ENCODE data around the gene DPYD.

DPYD gene

DNA sequence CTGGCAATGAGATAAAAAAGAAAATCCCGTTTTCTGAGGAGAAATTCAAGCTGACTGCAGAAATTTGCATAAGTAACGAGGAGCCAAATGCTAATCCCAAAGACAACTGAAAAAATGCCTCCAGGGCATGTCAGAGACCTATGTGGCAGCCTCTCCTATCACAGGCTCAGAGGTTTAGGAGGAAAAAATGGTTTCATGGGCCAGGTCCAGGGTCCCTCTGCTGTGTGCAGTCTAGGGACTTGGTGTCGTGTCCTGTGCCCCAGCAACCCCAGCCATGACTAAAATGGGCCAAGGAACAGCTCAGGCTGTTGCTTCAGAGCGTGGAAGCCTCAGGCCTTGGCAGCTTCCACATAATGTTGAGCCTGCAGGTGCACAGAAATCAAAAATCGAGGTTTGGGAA lies 456.5 kb downstream of the DPYD start:
- in situ Hi-C loops (cut with MboI; ENCODE audit: low sequenced_read_pairs) = no loop called here

DNA sequence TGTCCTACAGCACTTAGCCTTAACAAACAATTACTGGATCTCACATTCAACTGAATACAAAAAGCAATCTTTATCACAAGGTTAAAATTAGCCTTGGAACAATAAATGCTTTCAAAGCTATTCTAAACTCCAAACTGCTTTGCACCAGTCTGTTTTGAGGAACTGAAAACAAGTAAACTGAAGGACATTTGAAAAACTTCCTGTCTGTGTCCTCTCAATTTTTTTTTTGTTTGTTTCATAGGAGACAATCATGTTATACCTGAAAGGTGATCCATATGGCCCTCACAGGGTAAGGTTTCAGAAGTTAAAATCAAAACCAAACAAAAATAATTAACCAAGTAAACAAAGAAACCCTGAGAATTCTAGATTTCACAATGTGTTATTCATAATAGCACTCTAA lies 459.1 kb downstream of the DPYD start:
- in situ Hi-C loops (cut with MboI; ENCODE audit: low sequenced_read_pairs) = no loop called here

- in situ Hi-C loops (cut with MboI; ENCODE audit: low sequenced_read_pairs) = no loop called here
Measured at GRCh38 chr1:97457446-97458089, 463.3 kb downstream of the DPYD start.

GRCh38 chr1:97451944-97452343 lies 468.9 kb downstream of the DPYD start:
- in situ Hi-C loops (cut with MboI; ENCODE audit: low sequenced_read_pairs) = no loop called here

- in situ Hi-C loops (cut with MboI; ENCODE audit: low sequenced_read_pairs) = no loop called here
Measured at GRCh38 chr1:97451046-97451826, 469.6 kb downstream of the DPYD start.

- in situ Hi-C loops (cut with MboI; ENCODE audit: low sequenced_read_pairs) = no loop called here
Measured at GRCh38 chr1:97441966-97442365, 478.9 kb downstream of the DPYD start.

GRCh38 chr1:97433824-97434177 lies 487.0 kb downstream of the DPYD start:
- in situ Hi-C loops (cut with MboI; ENCODE audit: low sequenced_read_pairs) = no loop called here

DNA sequence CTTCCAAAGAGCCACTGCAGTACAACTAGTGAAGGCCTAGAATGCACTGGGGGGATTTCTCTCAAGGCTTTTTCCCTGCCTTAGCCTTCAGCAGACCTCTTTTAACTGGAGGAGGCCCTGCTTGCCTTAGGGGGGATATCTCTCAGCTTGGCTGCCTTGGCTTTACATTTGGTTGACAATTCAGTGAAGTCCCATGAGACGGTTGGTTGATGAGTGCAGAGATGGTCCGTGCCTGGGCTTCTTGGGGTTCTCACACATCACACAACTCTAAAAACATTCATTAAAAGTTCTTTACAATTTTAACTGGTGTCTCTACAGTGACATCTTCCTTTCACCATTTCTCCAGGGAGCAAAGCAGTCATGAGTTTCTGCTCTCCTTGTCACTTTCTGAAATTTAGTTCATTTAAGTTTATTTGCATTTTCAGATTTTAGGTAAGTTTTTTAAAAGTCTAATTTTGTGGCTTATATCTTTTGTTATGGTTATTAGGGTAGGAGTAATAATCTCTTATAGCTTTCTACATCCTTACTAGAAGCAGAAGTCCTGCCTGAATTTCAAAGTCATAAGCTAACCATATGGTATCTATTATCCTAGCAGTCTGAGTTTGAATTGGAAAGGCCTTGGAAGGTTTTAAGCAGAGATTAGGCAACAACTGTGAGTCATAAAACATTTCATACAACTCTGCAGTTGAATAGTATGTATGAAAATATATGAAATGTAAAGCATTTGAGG lies 487.6 kb downstream of the DPYD start:
- in situ Hi-C loops (cut with MboI; ENCODE audit: low sequenced_read_pairs) = no loop called here

GRCh38 chr1:97427371-97427770 lies 493.5 kb downstream of the DPYD start:
- in situ Hi-C loops (cut with MboI; ENCODE audit: low sequenced_read_pairs) = no loop called here

DNA sequence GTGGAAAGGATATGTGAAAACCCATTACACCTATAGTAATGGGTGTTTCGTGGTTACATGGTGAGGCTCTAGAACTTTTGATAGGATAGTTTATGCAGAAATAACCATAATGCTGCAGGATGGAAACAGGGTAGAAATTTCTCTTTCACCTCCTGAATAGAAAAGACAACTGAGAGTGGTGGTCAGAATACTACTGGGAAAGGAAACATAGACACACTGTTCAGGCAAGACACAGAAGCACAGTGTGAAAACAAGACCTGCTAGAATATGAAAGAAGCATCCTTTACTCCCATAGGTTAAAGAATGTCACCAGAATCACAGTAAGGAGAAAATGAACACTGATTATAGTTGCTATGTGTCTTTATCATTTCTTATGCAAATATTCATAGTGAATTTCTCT lies 496.6 kb downstream of the DPYD start:
- in situ Hi-C loops (cut with MboI; ENCODE audit: low sequenced_read_pairs) = no loop called here

DNA sequence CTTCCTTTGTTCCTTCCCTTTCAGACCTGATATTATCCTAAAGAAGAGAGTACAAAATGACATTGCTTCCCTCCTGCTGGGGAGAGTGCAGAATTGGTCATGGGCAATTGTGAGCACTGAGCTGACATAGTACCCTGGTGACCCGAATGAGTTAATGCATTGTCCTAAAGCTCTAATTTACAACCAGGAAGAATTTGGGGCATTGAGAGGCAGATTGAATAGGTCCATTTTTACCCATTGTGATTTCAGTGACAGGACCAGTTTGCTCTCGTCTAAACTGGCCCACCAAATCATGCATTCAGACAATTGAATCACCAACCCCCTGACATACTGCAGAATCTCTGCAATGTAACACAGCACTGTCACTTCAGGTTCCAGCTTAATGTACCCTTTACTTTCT lies 497.4 kb downstream of the DPYD start:
- in situ Hi-C loops (cut with MboI; ENCODE audit: low sequenced_read_pairs) = no loop called here

- in situ Hi-C loops (cut with MboI; ENCODE audit: low sequenced_read_pairs) = no loop called here
Measured at GRCh38 chr1:97417661-97418060, 503.2 kb downstream of the DPYD start.

GRCh38 chr1:97414682-97415312 lies 506.0 kb downstream of the DPYD start:
- in situ Hi-C loops (cut with MboI; ENCODE audit: low sequenced_read_pairs) = no loop called here

GRCh38 chr1:97412737-97413136 lies 508.1 kb downstream of the DPYD start:
- in situ Hi-C loops (cut with MboI; ENCODE audit: low sequenced_read_pairs) = no loop called here

GRCh38 chr1:97412166-97412565 lies 508.7 kb downstream of the DPYD start:
- in situ Hi-C loops (cut with MboI; ENCODE audit: low sequenced_read_pairs) = no loop called here

DNA sequence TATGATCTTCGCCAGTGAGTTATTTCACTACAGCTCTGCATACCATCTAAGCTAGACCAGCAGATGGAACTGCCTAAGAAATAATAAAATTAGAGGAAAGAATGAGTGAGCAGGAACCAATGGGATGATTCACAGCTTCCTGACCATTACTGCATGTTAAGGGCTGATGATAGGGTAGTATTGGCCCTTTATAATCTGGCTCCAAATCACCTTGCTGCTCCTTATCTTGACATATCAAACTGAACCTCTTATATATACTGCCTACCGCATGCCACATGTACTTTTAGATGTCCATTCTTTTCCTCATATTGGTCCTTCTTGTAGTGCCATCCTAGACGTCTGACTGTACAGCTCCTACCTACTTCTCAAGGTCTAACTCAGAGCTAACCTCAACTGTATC lies 524.4 kb downstream of the DPYD start:
- in situ Hi-C loops (cut with MboI; ENCODE audit: low sequenced_read_pairs) = no loop called here

DNA sequence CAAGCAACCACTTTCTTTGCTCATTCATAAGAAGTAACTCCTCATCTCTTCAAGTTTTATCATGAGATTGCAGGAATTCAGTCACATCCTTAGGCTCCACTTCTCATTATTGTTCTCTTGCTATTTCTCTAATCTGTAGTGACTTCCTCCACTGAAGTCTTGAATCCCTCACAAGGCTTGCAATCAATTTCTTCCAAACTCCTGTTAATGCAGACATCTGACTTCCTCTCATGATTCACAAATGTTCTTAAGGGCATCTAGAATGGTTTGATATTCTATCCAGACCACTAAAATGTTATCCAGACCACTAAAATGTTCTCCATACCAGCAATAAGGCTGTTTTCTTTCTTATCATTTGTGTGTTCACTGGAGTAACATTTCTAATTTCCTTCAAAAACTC lies 528.1 kb downstream of the DPYD start:
- in situ Hi-C loops (cut with MboI; ENCODE audit: low sequenced_read_pairs) = no loop called here

DNA sequence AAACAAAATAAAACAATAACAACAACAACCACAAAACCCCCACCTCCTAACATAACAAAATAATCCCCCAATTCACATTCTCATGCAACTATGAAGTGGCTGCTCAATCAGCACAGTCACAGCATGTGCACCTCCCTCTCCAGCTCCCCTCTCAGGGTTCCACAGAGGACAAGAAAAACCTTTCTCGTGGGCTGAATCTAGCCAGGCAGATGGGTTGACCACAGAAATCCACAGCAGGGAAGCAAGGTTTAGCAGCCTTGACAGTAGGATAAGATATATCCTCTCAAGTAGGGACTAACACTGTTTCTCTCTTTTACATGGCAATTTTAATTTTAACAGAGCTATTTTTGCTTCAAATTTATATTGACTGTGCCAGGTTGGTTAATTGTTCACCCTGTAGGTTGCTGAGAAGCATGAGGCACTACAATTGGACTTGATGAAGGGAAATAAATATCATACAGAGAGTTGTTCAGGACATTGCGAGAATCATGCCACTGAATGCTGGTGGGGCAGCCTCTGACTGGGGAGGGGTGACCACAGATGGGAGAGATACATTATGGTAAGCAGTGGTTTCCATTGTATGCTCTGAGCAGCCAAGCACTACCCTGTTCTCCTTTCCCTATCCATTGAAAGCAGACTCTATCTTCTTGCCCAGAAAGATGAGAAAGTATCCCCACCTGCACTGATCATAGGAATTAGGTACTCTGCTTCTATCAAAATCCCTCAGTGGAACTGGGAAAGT lies 535.1 kb downstream of the DPYD start:
- in situ Hi-C loops (cut with MboI; ENCODE audit: low sequenced_read_pairs) = no loop called here

- in situ Hi-C loops (cut with MboI; ENCODE audit: low sequenced_read_pairs) = no loop called here
Measured at GRCh38 chr1:97384294-97384968, 536.4 kb downstream of the DPYD start.

DNA sequence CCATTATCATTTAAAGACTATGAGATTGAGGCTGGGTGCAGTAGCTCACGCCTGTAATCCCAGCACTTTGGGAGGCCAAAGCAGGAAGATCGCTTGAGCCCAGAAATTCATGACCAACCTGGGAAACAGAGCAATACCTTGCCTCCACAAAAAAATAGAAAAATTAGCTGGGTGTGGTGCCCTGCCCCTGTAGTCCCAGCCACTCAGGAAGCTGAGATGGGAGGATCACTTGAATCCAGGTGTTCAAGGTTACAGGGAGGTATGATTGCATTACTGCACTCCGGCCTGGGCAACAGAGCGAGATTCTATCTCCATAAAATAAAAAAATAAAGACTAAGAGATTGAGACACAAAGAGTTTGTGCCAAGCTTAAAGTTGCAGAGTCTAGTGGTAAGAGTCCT lies 537.0 kb downstream of the DPYD start:
- in situ Hi-C loops (cut with MboI; ENCODE audit: low sequenced_read_pairs) = no loop called here
